GM18951 (cell line): ENCODE data around the gene SPATA16.
"Not testable (repeated sequence)": the region's sequence is repeated elsewhere in the genome, so short reads cannot be mapped to it uniquely, and the experiment has no call there.

ENCODE experiments used
- POLR2A ChIP-seq: IDR thresholded peaks from 4 replicates; pipeline ENCODE4 v1.6.1; 2011; ENCODE audit warnings: mild to moderate bottlenecking; ENCODE audit not compliant: insufficient read length, insufficient read depth; ENCODE audit errors: extremely low read depth
- in situ Hi-C: fragments of 300-500 bp; cut with MboI; formaldehyde crosslinking; loops from one replicate; pipeline ENCODE4 v1.12.0; 2022; ENCODE audit warnings: low sequenced_read_pairs, mixed read lengths, inconsistent platforms; ENCODE audit not compliant: unreplicated experiment

The SPATA16 gene

GRCh38 chr3:172974969-172975368 is 166.1 kb downstream of the SPATA16 start:
- in situ Hi-C loops = no loop called here
- no peak for TF ChIP-seq POLR2A

DNA sequence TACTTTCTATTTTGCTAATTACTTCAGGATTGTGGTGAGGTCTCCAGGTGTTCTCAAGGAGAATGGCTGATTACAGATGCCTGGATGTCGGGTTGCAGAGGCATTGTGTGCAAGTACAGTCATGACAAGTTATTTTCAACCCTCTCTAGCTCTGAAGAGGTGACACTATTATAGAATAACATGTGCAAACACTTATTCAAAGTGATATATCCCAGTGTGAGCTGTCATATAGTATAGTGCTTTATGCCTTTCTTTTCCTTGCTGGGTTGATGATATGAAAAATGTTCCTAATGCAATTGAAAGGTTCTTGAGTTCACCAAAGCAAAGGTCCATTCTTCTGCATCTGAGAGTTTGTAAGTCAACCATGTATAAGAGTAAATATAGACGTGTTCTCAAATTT is 167.2 kb downstream of the SPATA16 start:
- no peak for TF ChIP-seq POLR2A
- in situ Hi-C loops = no loop called here

DNA sequence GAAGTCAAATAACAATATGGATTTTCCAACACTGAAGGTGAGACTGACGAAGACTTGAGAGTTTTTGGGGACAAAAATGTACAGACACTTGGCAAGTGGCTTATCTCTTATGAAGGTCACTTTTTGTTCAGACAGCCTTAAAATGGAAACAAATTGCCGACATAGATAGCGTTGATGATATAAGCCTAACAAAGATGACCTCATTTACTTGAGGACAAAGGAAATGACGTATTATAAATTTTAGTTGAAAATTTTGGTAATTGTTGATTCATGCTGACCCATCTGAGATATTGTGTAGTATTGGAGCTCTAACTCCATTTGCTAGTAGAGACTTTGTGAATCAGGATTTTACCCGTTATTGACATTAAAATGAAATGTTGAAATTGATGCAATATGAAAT is 168.3 kb downstream of the SPATA16 start:
- in situ Hi-C loops = no loop called here

DNA sequence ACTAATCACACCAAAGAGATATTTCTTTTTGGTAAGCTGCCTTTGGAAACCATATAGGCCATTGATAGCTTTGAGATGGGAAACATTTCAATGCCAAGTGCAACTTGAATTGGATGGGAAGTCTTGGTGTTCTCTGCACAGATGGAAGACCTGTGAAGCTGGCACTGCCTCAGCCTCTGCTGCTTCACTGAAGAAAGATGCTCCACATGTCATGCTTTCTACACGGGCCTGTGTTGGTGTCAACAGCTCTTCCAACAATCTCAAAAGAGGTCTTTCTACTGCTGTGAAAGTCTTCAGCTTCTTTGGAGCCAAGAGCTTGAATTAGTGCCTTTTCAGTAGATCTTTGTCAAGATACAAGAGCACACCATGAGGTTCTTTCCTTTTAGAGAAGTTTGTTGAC is 169.0 kb downstream of the SPATA16 start:
- in situ Hi-C loops = no loop called here
- TF ChIP-seq POLR2A = no peak

More for the DNA sequence above, 168.3 kb downstream of the SPATA16 start:
- TF ChIP-seq POLR2A = no peak

DNA sequence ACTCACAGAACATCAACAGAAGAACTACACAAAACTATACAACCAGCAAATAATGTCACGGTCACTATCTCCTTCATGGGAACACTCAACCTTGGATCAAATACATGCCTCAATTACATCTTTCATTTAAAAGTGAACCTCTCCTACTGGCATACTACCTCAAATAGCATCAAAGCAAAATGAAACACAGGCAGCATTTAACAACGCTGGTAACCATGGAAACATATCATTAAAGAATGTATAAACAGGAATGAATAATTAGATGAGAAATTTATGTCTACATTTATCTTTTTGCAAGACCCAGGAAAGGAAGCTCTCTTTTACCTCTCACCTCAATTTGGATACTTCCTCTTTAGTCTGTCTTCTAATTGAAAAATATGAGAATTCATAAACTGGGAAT is 172.4 kb downstream of the SPATA16 start:
- no peak for TF ChIP-seq POLR2A
- in situ Hi-C loops = no loop called here

- TF ChIP-seq POLR2A = no peak
- in situ Hi-C loops = no loop called here
These were observed 175.8 kb downstream of the SPATA16 start for GRCh38 chr3:172965256-172965655.

- in situ Hi-C loops = not testable (repeated sequence)
These were observed 180.3 kb downstream of the SPATA16 start for GRCh38 chr3:172960626-172961182.

- TF ChIP-seq POLR2A = no peak
- in situ Hi-C loops = no loop called here
These were observed 182.5 kb downstream of the SPATA16 start for GRCh38 chr3:172958565-172958964.

- TF ChIP-seq POLR2A = no peak
- in situ Hi-C loops = no loop called here
These were observed 187.5 kb downstream of the SPATA16 start for GRCh38 chr3:172953571-172953970.

DNA sequence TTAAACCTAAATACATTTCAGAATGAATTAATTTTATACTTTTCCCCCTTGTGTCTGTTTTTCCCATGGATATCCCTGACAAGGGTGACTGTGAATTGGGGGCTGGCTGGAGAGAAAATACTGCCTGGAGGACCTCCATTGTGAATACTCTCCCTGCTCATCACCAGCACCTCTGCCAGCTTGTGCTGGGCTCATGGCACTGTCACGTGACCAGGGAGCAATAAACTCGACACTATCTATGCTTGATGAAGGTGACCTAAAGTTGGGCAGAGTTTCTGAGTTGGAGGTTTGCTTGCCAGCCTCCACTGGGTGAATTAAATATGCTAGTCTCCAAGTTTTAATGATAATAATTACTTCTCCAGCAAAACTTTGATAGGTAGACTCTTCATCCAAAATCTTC is 189.5 kb downstream of the SPATA16 start:
- TF ChIP-seq POLR2A = no peak
- in situ Hi-C loops = no loop called here

- no peak for TF ChIP-seq POLR2A
These were observed 195.0 kb downstream of the SPATA16 start for GRCh38 chr3:172946061-172946460.

DNA sequence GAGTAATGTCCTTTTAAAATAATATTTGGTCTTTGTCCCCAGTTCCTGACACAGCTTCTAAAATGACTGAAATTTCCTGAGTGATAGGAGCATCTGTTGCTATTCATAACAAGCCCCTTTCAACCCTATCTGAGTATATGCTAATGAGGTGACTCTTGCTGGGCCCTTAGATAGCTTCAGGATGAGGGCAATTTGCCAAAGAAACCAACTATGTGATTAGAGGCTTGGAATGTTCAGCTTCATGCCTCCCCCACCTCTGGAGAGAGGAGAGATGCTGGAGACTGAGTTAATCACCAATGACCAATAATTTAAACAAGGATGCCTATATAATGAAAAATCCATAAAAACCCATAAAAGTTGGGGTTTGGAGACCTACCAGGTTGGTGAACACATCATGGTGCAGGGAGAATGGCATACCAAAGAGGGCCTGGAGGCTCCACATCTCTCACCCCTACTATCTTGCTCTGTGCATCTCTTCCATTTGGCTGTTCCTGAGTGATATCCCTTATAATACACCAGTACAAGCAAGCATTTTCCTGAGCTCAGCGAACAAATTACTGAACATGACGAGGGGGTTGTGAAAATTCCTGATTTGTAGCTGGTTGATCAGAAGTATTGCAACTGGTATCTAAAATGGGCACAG is 201.3 kb downstream of the SPATA16 start:
- TF ChIP-seq POLR2A = no peak
- in situ Hi-C loops = no loop called here

More at GRCh38 chr3:172946061-172946460, 195.0 kb downstream of the SPATA16 start:
- in situ Hi-C loops = no loop called here

DNA sequence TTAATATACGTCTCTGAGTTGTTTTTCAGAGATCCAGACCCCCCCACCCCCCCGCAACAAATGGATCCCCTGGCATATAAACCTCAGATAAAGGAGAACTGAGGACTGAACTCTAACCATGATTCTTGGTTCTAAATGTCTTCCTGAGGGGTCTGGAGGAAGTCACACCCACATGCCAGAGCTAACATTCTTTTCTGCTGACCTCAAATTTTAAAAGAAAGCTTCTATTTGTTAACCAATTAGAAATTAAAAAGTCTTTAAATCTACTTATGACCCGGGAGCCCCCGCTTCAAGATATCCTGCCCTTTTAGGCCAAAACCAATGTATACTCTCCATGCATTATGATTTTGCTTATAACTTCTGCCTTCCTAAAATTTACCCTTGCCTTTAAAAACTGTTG is 202.2 kb downstream of the SPATA16 start:
- in situ Hi-C loops = no loop called here
- no peak for TF ChIP-seq POLR2A

DNA sequence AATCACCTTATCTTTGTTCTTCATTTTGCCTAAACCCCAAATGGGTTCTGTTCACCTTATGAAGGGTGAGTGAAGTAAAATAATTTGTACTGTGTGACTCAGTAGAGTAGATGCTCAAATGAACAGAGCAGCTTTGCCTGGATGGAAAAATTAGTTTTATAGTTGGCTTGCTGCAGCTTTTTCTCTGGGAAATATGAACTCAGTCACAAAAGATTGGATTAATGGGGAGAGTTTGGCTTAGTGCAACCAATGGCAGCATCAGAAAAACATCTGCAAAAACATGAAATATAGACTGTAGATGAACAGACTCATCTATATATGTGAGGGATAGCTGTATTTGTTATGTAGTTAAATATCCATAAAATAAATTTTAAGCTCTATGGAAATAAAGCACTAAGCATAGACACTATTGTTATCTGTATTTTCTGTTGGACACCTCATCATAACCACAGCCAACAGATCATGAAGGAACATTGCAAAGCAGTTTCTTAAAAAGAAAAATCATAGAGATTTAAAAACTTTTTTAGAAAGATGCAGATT is 209.2 kb downstream of the SPATA16 start:
- TF ChIP-seq POLR2A = no peak
- in situ Hi-C loops = no loop called here
